ENCODE data around the gene HNRNPH3. TPM values are rescaled to one million over a fixed set of nuclear protein-coding genes. Genes with fewer than 3 reads are reported as not detected.

HNRNPH3 gene
- total RNA-seq, 1 donor from 2014 or later: 77.5 TPM

DNA sequence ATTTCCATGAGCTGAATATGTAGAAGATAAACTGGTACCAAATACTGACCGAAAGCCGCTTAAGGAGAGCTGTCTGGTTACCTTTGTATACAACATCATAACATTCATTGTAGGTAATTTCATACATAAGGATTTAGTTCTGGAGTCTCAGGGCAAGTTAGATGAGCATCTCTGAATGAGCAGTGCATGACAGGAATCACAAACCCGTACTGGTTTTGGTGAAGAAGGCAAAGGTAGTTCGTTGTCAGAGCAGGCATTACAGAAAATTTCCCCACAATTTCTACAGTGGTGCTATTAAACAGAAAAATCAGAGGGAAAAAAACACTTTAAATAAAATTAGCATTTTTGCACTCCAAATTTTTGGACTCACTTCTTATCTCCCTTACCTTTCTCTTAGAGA lies 13.8 kb downstream of the HNRNPH3 start:
- H3K9ac ChIP-seq: no peak overlapping the region
- Mint-ChIP-seq H3K4me3 (no peak overlapping the region), H3K9me3 (no peaks in the 10 kb centered on the region), H3K27me3 (ENCODE audit: insufficient read depth, low read depth) (peaks cover 4% of the 10 kb centered on the region), H3K27ac (no peak overlapping the region), H3K4me1 (no peaks in the 10 kb centered on the region), H3K36me3 (peaks cover 27% of the 10 kb centered on the region)
- H3K27me3 ChIP-seq: no peaks in the 10 kb centered on the region
- TF ChIP-seq, protein P1, sequence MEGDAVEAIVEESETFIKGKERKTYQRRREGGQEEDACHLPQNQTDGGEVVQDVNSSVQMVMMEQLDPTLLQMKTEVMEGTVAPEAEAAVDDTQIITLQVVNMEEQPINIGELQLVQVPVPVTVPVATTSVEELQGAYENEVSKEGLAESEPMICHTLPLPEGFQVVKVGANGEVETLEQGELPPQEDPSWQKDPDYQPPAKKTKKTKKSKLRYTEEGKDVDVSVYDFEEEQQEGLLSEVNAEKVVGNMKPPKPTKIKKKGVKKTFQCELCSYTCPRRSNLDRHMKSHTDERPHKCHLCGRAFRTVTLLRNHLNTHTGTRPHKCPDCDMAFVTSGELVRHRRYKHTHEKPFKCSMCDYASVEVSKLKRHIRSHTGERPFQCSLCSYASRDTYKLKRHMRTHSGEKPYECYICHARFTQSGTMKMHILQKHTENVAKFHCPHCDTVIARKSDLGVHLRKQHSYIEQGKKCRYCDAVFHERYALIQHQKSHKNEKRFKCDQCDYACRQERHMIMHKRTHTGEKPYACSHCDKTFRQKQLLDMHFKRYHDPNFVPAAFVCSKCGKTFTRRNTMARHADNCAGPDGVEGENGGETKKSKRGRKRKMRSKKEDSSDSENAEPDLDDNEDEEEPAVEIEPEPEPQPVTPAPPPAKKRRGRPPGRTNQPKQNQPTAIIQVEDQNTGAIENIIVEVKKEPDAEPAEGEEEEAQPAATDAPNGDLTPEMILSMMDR (IDR thresholded peaks at IDR 0.05): no peak
- TF ChIP-seq EZH2phosphoT487 (IDR thresholded peaks at IDR 0.05) (no peak), EZH2 (IDR thresholded peaks at IDR 0.05) (no peak)
- peak overlapping the region; percentile 60 for H3K27ac ChIP-seq
- no peak overlapping the region for H3K4me3 ChIP-seq
- H3F3A ChIP-seq (ENCODE audit: low read depth): peaks cover 87% of the 10 kb centered on the region
- no peak for DNase-seq (ENCODE audit: low spot score)
- peaks cover 55% of the 10 kb centered on the region for H4K20me1 ChIP-seq (ENCODE audit: low read depth)
- no peak overlapping the region for H2AFZ ChIP-seq (replicated peaks)
- peaks cover 29% of the 10 kb centered on the region for H3K79me2 ChIP-seq (ENCODE audit: low read depth)
- H3K9me3 ChIP-seq (ENCODE audit: low read depth): no peaks in the 10 kb centered on the region
- H3K36me3 ChIP-seq: peaks cover 34% of the 10 kb centered on the region
- no peaks in the 10 kb centered on the region for H3K4me1 ChIP-seq
- no peak overlapping the region for H3K4me2 ChIP-seq

DNA sequence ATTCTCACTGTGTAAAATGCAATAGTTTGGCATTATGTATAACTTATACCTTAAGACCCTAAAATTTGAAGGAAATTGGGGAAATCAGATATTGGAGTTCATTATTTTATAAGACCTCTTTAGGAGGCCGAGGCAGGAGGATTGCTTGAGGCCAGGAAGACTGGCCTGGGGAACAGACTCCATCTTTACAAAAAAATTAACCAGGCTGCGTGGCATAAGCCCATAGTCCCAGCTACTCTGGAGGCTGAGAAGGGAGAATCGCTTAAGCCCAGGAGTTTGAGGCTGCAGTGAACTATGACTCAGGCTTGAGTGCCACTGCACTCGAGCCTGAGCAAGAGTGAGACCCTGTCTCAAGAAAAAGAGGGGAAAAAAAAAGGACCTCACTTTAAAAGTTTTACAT lies 14.9 kb downstream of the HNRNPH3 start:
- H3K4me3 ChIP-seq: no peak overlapping the region
- peaks cover 18% of the 10 kb centered on the region for H3K36me3 Mint-ChIP-seq
- no peaks in the 10 kb centered on the region for H3K27me3 ChIP-seq
- H3K4me3 Mint-ChIP-seq: no peak overlapping the region
- no peak for DNase-seq (ENCODE audit: low spot score)
- H3K4me2 ChIP-seq: no peak overlapping the region
- H3K27ac Mint-ChIP-seq: peak overlapping the region; percentile 43
- no peak overlapping the region for H2AFZ ChIP-seq (replicated peaks)
- peaks cover 24% of the 10 kb centered on the region for H3K36me3 ChIP-seq
- no peaks in the 10 kb centered on the region for H3K9me3 Mint-ChIP-seq
- peaks cover 43% of the 10 kb centered on the region for H4K20me1 ChIP-seq (ENCODE audit: low read depth)
- peaks cover 18% of the 10 kb centered on the region for H3K79me2 ChIP-seq (ENCODE audit: low read depth)
- peaks cover 4% of the 10 kb centered on the region for H3K27me3 Mint-ChIP-seq (ENCODE audit: insufficient read depth, low read depth)
- TF ChIP-seq, protein P1 (IDR thresholded peaks at IDR 0.05): no peak
- no peak for TF ChIP-seq EZH2 (IDR thresholded peaks at IDR 0.05)
- H3K9me3 ChIP-seq (ENCODE audit: low read depth): no peaks in the 10 kb centered on the region
- H3K4me1 ChIP-seq: no peaks in the 10 kb centered on the region
- H3K4me1 Mint-ChIP-seq: no peaks in the 10 kb centered on the region
- H3K27ac ChIP-seq: no peak overlapping the region
- H3K9ac ChIP-seq: no peak overlapping the region
- H3F3A ChIP-seq (ENCODE audit: low read depth): peaks cover 78% of the 10 kb centered on the region

DNA sequence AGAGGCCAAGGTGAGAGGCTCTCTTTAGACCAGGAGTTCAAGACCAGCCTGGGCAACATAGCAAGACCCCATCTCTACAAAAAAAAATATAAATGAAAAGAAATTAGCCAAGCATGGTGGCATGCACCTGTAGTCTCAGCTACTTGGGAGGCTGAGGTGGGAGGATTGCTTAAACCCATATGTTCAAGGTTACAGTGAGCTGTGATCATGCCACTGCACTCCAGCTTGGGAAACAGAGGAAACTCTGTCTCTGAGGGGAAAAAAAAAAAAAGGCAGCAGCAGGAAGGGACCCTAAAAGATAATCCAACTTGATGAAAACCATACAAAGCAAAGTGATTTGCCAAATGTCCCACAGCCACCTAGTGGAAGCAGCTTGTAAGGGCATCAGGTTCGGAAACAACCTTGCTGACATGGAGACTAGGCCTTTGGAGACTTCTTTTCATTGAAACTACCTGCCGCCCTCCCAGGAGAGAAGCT lies 16.4 kb downstream of the HNRNPH3 start:
- H3K4me1 ChIP-seq: no peaks in the 10 kb centered on the region
- H3K27ac ChIP-seq: no peak overlapping the region
- H3K4me3 ChIP-seq: no peak overlapping the region
- H3K9ac ChIP-seq: no peak overlapping the region
- H2AFZ ChIP-seq (replicated peaks): no peak overlapping the region
- H3K4me2 ChIP-seq: no peak overlapping the region
- peak; percentile 65 for DNase-seq (ENCODE audit: low spot score)
- H3K27me3 ChIP-seq: no peaks in the 10 kb centered on the region
- H4K20me1 ChIP-seq (ENCODE audit: low read depth): peaks cover 28% of the 10 kb centered on the region
- H3K9me3 ChIP-seq (ENCODE audit: low read depth): no peaks in the 10 kb centered on the region
- no peak overlapping the region for H3K4me3 Mint-ChIP-seq
- H3K79me2 ChIP-seq (ENCODE audit: low read depth): peaks cover 2% of the 10 kb centered on the region
- peaks cover 4% of the 10 kb centered on the region for H3K27me3 Mint-ChIP-seq (ENCODE audit: insufficient read depth, low read depth)
- H3K27ac Mint-ChIP-seq: no peak overlapping the region
- TF ChIP-seq EZH2phosphoT487 (IDR thresholded peaks at IDR 0.05): no peak
- no peak for TF ChIP-seq EZH2 (IDR thresholded peaks at IDR 0.05)
- TF ChIP-seq, protein P1 (IDR thresholded peaks at IDR 0.05): peak; percentile 80
- H3K9me3 Mint-ChIP-seq: no peaks in the 10 kb centered on the region
- peaks cover 9% of the 10 kb centered on the region for H3K36me3 ChIP-seq
- H3F3A ChIP-seq (ENCODE audit: low read depth): peaks cover 63% of the 10 kb centered on the region
- H3K4me1 Mint-ChIP-seq: no peaks in the 10 kb centered on the region
- peaks cover 19% of the 10 kb centered on the region for H3K36me3 Mint-ChIP-seq

All from neural progenitor cell (in vitro differentiated cells).